K562 (cell line): ENCODE results near the gene DUSP10. TPM values are rescaled to one million over a fixed set of nuclear protein-coding genes. Genes with fewer than 3 reads are reported as not detected.
A peak's percentile ranks its signal among the peaks of the same experiment; 100 is the strongest.

Experiments
- AFF1 ChIP-seq, 2 experiments: fragments of 450-650 bp; IDR thresholded peaks; 2 replicates each; pipeline ENCODE4 v1.6.1; 2018; ENCODE audit warnings: mild to moderate bottlenecking in 2 of 2, low read depth in 1 of 2; ENCODE audit not compliant: partially characterized antibody in 2 of 2
- ATF6 ChIP-seq: sonication (generic); formaldehyde crosslinking; IDR thresholded peaks from 2 replicates; pipeline ENCODE4 v1.4.0; 2020; ENCODE audit warnings: mild to moderate bottlenecking, missing genetic modification reagents
- BRCA1 ChIP-seq, 2 experiments: fragments of 450-650 bp in 1 of 2; sonication (generic) in 1 of 2; formaldehyde crosslinking in 1 of 2; IDR thresholded peaks; 2 replicates each; pipeline versions ENCODE4 v1.5.0 to v1.6.1; 2017 to 2020; ENCODE audit warnings: mild to moderate bottlenecking in 1 of 2, missing genetic modification reagents in 1 of 2
- ETV1 ChIP-seq: fragments of 450-650 bp; conservative IDR thresholded peaks from 2 replicates; pipeline ENCODE4 v1.6.1; 2016; ENCODE audit warnings: missing genetic modification characterization, control low read depth, low read depth, missing compliant biosample characterization
- FOXA1 ChIP-seq: fragments of 450-650 bp; IDR thresholded peaks from 2 replicates; pipeline ENCODE4 v1.6.1; 2016; ENCODE audit warnings: mild to moderate bottlenecking, borderline replicate concordance
- NR1H2 ChIP-seq: sonication (generic); formaldehyde crosslinking; IDR thresholded peaks from 2 replicates; pipeline ENCODE4 v1.4.0; 2020; ENCODE audit warnings: mild to moderate bottlenecking, missing genetic modification reagents
- RHOXF2B ChIP-seq: fragments of 250-450 bp; sonication (Bioruptor Pico); conservative IDR thresholded peaks from 2 replicates; pipeline ENCODE4 v1.5.1; 2021
- SAP30 ChIP-seq: fragments of 200-600 bp; sonication (generic); IDR thresholded peaks from 2 replicates; pipeline ENCODE4 v1.6.1; 2012; ENCODE audit warnings: borderline replicate concordance, low read depth, mild to moderate bottlenecking, moderate library complexity, low read length, control low read depth, inconsistent platforms; ENCODE audit not compliant: insufficient read depth, poor library complexity, severe bottlenecking
- SETDB1 ChIP-seq: IDR thresholded peaks from one replicate; pipeline ENCODE4 v1.6.1; 2012; ENCODE audit warnings: low read length, control low read depth, inconsistent platforms
- STAT6 ChIP-seq: sonication (generic); formaldehyde crosslinking; IDR thresholded peaks from 2 replicates; pipeline ENCODE4 v1.8.1; 2023; ENCODE audit warnings: mild to moderate bottlenecking, missing genetic modification reagents
- TFAP4 ChIP-seq: sonication (generic); formaldehyde crosslinking; IDR thresholded peaks from 2 replicates; pipeline ENCODE4 v1.8.0; 2022; ENCODE audit warnings: missing genetic modification reagents, mild to moderate bottlenecking, moderate library complexity, borderline replicate concordance
- THRB ChIP-seq: fragments of 450-650 bp; formaldehyde crosslinking; conservative IDR thresholded peaks from 2 replicates; pipeline ENCODE4 v1.4.0; 2022; ENCODE audit warnings: mild to moderate bottlenecking, missing genetic modification characterization
- polyA plus RNA-seq, 8 experiments: library from polyadenylated mRNA; depleted of rRNA in 4 of 8; stranded (reverse) in 5 of 8; unstranded in 3 of 8; fragments of >200 nt; fragmentation: Nextera tagmentation in 2 of 8; fragmentation: Illumina TruSeq in 1 of 8; extraction: Ambion mirVana in 2 of 8; extraction: Trizol in 1 of 8; gene quantifications; 2 replicates each; pipeline versions ENCODE4 v1.2.1 to v1.2.3, GENCODE V29; 2011 to 2014; ENCODE audit warnings: inconsistent platforms in 1 of 8, missing spikeins in 1 of 8
- total RNA-seq, 7 experiments: library from RNA; depleted of rRNA in 6 of 7; stranded (reverse); fragments of >200 nt in 6 of 7; fragmentation: Illumina TruSeq in 2 of 7; extraction: Trizol in 2 of 7; gene quantifications; 2 replicates each; pipeline versions ENCODE4 v1.2.1 to v1.2.3, GENCODE V29; 2011 to 2021; ENCODE audit warnings: low replicate concordance in 1 of 7

Gene DUSP10
- total and polyA plus RNA-seq, 9 of the 15 experiments (the other 6 are each of a cell fraction or from before 2014, with no cell fraction given) = 1.7 to 8.3 (median 6.1) TPM

- peak; percentile 61; the same call in 1 of the 2 replicates for TF ChIP-seq ETV1 (tag)
- TF ChIP-seq SETDB1 = no peak
- peak; percentile 53; the same call in 1 of the 2 replicates for TF ChIP-seq STAT6
- TF ChIP-seq ATF6 (CRISPR knock-in tag) = 0 out of 2 replicates have a peak, but pooled peaks have one; percentile 15
- no peak for TF ChIP-seq SAP30
- peak; percentile 93; the same call in 1 of the 2 replicates for TF ChIP-seq TFAP4 (CRISPR knock-in tag)
- TF ChIP-seq AFF1 (IDR thresholded peaks at IDR 0.05; ENCODE audit: low read depth in 1 of 2, partially characterized antibody in 2 of 2) = peak in 1 of 2 experiments; percentile 59
- TF ChIP-seq RHOXF2B = no peak
- TF ChIP-seq FOXA1 = no peak
- no peak for TF ChIP-seq NR1H2 (CRISPR knock-in tag)
- TF ChIP-seq THRB (CRISPR knock-in tag) = peak; percentile 87
- TF ChIP-seq BRCA1 (IDR thresholded peaks at IDR 0.05) = no peak
- no peak for TF ChIP-seq BRCA1 (CRISPR knock-in tag; IDR thresholded peaks at IDR 0.05)
These were observed at the start of gene DUSP10 (continued) for GRCh38 chr1:221741703-221742554.
